Gastroesophageal sphincter (tissue), 3 donors: ENCODE results near the gene NOP16.

Experiments used
- CTCF ChIP-seq, 4 experiments: fragments of 200-600 bp in 2 of 4; fragments of 450-650 bp in 2 of 4; sonication (generic) in 1 of 4; IDR thresholded peaks; one replicate each; pipeline ENCODE4 v1.5.1; 2017 to 2019; ENCODE audit warnings: antibody characterized with exemption in 4 of 4, mild to moderate bottlenecking in 2 of 4, moderate library complexity in 2 of 4
- POLR2A ChIP-seq, 2 donors: fragments of 450-650 bp; IDR thresholded peaks; one replicate each; pipeline ENCODE4 v1.6.1; 2017; ENCODE audit warnings: antibody characterized with exemption in 2 of 2, mild to moderate bottlenecking in 2 of 2, moderate library complexity in 1 of 2
- POLR2AphosphoS5 ChIP-seq: sonication (generic); formaldehyde crosslinking; IDR thresholded peaks from one replicate; pipeline ENCODE4 v1.6.1; 2017; ENCODE audit warnings: antibody characterized with exemption

GRCh38 chr5:176432707-176433106, 44.3 kb upstream of the NOP16 start:
- TF ChIP-seq CTCF (IDR thresholded peaks at IDR 0.05) = no peak
- no peak for TF ChIP-seq POLR2AphosphoS5
- TF ChIP-seq POLR2A (IDR thresholded peaks at IDR 0.05) = no peak
